GM18909 (cell line): ENCODE measurements around the gene GCG.

Experiments
- ATAC-seq: cut with Tn5 transposase; IDR thresholded peaks from one replicate; pipeline ENCODE4 v1.9.1; 2021; ENCODE audit warnings: mild to moderate bottlenecking; ENCODE audit not compliant: unreplicated experiment, poor library complexity

The GCG gene

GRCh38 chr2:162152147-162152546 lies at the start of gene GCG:
Gene GCG, minus strand, starts transcription at chr2:162152247. Its CDS starts 3,069 bp downstream, at chr2:162149178.
- ATAC-seq: no peak

- no peak for ATAC-seq
These were observed 48.6 kb upstream of the GCG start for GRCh38 chr2:162200636-162201035.

DNA sequence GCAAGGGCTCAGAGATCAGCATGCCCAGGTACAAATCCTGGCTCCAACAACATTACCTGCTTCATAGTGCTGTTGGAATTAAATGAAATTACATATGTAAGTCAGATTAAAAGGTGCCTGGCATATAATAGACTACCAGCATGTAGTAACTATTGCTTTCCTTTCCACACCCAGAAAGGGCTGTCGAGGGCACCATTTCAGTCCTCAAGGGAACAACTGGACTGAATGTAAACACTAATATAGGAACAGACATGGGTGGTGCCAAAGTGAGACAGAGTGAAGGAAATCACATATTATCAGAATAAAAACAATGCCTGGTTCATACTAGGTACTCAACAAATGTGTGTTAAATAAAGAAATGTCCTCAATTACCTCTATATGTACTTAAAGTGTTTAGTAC lies 47.9 kb upstream of the GCG start:
- ATAC-seq: no peak

DNA sequence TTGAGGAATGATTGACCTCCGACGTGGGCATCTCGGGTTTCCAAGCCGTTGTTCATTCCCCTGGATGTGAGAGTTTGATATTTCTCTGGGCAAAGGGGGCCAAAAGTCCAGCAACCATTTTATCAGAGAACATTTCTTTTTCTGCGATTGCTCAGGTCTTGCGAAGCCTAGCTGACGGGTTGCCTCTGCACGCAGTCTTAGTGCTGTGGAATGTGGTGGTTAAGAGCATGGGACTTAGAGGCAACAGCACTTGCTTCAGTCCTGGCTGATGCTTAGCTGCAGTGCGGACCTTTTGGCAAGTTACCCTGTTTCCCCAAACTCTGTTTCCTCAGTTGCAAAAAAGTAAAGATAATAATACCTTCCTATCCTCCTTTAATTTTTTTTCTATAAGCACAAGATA lies 46.2 kb upstream of the GCG start:
- no peak for ATAC-seq

GRCh38 chr2:162197069-162197825 lies 45.2 kb upstream of the GCG start:
- ATAC-seq: no peak

GRCh38 chr2:162196638-162197037 lies 44.6 kb upstream of the GCG start:
- ATAC-seq: no peak

DNA sequence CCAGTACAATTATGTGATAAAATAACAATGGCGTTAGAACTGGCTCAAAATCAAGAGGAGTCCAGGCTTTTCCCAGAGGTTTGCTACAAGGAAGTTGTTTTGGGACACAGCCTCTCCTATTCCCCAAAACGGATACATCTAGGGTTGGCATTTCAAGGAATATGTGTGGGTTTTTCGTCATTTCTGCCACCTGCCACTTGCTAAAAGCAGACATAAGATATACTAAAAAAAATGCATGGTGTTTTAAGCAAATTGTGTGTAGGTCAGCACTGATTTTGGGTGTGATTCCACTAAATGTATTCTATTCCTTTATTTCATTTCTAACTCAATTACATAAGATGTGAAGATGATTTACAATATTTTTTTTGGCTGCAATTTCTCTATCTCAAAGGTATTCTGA lies 36.4 kb upstream of the GCG start:
- no peak for ATAC-seq

GRCh38 chr2:162185541-162186232 lies 33.6 kb upstream of the GCG start:
- no peak for ATAC-seq

DNA sequence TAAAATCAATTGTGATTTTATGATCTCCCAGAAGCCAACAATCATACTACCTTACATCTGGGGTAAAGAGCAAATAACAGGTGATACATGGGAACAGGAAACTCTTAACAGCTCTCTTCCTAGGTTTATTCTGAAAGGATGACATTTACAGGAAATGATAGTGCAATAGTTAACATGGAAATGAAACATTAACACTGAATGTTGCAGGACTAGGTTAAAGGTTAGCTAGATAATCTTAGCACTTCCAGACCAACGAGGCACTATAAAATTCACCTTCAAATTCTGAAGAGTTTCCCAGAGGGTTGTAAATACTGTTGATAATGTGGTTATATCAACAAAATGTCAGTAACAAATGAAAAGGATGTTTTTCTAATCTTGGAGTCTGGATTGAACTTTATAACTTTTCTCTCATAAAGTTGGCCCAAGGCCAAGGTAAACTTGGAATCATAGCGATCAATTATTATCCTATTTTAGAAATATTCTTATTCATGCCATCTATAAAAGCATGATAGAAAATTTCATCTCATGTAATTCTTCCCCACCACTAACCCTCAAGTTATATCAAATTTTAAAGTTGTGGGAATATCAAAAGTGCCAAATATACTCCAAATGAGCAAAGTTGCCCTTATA lies 32.9 kb upstream of the GCG start:
- ATAC-seq: no peak

- ATAC-seq: no peak
These were observed 32.3 kb upstream of the GCG start for GRCh38 chr2:162184359-162184758.

DNA sequence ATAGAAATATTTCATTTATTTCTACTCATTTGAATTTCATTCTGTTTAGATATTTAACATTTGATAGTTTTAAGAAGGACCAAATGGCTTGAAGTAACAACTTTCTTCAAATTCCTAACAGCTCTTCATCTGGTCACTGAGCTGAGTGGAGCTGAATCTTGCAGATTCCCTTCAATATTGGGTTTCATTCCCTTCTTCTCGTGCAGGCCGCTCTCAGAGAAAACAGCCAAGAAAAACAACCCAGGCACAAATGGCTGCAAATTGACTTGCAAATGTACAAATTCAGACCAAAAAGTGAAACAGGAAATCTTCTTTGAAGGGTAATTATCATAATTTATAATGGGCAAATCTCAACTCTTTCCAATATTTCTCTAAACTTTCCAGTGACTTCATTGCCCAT lies 30.3 kb upstream of the GCG start:
- ATAC-seq: no peak

- no peak for ATAC-seq
These were observed 25.3 kb upstream of the GCG start for GRCh38 chr2:162177301-162177700.

DNA sequence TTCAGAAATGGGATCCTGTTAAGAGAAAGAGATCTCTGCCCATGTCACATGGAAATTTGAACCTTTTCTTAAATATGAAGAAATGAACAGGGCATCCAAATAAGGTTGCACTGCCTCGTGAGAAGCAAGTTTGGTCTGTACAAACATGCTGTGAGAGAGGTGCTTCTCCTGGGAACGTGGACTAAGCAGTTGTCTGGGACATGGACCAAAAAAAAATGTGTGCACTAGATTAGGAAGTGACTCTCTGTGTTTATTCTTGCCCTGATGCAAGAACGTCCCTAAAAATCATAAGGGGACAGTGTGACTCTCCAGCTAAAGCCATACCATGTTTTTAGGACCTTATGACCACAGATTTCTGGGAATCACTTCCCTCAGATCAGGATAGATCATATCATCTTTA lies 23.7 kb upstream of the GCG start:
- no peak for ATAC-seq

GRCh38 chr2:162174746-162175145 lies 22.7 kb upstream of the GCG start:
- no peak for ATAC-seq

DNA sequence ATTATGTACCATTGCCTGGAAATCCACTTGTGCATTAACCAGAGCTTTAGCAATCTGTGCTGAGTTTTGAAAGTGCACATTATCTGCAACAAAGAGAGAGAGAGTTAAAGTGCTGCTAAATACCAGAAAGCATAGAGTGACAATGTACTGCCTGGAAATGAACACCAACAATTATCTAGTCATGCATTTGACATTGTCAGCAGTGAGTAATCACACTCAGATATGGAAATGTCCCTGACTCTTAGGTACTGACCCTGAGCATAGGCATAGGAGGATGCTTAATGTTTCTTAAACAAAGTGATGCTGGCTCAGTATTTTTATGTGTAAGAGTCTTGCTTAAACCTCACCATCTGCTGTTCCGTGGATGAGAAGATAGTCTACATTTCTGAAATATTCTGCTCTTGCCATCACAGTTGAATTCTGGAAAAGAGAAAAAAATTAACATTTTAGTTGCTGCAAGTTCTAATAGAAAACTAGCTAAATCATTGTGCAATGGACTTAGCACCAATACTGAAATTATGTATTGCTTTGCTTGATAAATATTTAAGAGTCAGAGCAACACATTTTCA lies 20.8 kb upstream of the GCG start:
- no peak for ATAC-seq

GRCh38 chr2:162166745-162167144 lies 14.7 kb upstream of the GCG start:
- ATAC-seq: no peak

DNA sequence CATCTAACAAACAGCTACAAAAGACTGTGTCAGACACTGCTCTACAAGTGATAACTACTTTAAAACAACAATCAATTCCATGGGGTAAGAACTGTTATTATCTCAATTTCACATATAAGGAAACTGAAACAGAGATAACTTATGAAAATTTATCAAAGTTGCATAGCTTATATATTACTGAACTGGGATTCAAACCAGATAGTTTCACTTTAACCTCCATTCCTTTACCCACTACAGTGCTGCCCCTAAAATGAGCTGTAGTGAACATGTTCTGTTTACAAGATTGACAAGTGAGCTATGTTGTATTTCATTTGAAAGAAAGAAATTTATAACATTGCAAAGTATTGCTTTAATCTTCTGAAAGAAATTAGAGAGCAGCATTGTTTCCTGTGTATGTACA lies 14.1 kb upstream of the GCG start:
- no peak for ATAC-seq

- no peak for ATAC-seq
These were observed 12.8 kb upstream of the GCG start for GRCh38 chr2:162164802-162165201.

GRCh38 chr2:162159446-162159845 lies 7.4 kb upstream of the GCG start:
- ATAC-seq: no peak

GRCh38 chr2:162156149-162156548 lies 4.1 kb upstream of the GCG start:
- ATAC-seq: no peak

DNA sequence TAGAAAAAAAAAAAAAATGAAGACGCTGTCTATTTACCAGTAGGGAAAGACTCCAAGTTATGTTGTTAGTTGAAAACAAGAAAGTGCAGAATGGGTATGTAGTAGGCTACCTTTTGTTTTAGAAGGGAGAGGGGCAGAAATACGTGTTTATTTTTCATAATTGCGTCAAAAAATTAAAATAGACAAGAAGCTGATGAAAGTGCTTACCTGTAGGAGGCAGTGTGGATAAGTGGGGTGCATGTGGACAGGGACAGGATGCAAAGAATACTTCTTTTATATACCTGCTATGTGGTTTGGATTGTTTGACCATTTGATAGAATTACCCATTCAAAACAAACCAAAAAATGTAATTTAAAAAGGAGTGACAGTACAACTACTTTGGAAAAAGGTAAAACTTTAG lies 3.0 kb upstream of the GCG start:
- no peak for ATAC-seq
